ENCODE measurements around the gene MYLK.

GRCh38 chr3:123609063-123609462 is 275.1 kb downstream of the MYLK start:
- TF ChIP-seq CTCF (IDR thresholded peaks at IDR 0.05; ENCODE audit: insufficient read depth, low read length) (no peak), POLR2AphosphoS5 (IDR thresholded peaks at IDR 0.05; ENCODE audit: low read depth) (no peak)

Data from HL-60 (cell line).